Measurements from ENCODE around the gene FPR2. TPM values are rescaled to one million over a fixed set of nuclear protein-coding genes. Genes with fewer than 3 reads are reported as not detected.
"Not testable (repeated sequence)": the region's sequence is repeated elsewhere in the genome, so short reads cannot be mapped to it uniquely, and the experiment has no call there.

FPR2 gene
- total RNA-seq, 3 donors from 2014 or later, result not detected

GRCh38 chr19:51729781-51730180, 31.2 kb upstream of the FPR2 start:
- H3K27me3 Mint-ChIP-seq (ENCODE audit: low read depth), result peaks cover 38% of the 10 kb centered on the region

DNA sequence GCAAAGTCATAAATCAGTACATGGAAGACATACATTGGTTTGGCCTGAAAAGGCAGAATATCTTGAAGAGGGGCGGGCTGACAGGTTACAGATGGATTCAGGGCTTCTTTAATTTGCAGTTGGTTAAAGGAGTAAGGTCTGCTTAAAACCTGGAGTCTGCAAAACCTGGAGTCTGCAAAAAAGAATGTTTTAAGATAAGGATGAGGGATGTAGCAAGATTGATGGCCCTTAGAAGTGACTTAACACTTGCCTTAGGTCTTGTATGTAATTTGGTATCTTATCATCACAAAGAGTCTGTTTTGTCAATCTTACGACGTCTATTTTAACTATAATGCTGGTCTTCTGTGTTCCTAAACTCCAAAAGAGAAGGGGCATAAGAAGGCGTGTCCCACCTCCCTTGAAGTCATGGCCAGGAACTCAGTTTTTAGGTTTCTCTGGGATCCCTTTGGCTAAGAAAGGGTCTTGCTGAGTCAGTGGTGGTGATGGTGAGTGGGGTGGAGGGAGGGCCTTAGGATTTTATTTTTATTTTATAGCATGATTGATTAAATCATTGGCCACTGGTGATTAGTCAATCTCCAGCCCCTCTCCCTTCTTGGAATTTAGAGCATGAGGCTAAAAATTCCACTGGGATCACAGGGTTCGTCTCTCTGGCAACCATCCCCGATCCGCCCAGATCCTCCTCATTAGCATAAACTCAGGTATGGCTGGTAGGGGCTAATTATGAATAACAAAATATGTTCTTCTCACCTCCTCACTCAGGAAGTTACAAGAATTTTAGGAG, 27.0 kb upstream of the FPR2 start:
- peaks cover 14% of the 10 kb centered on the region for H3K9me3 Mint-ChIP-seq
- no peak for ATAC-seq
- no peaks in the 10 kb centered on the region for H3K4me1 Mint-ChIP-seq (ENCODE audit: low read depth)
- no peak for DNase-seq
- no peaks in the 10 kb centered on the region for H3K36me3 Mint-ChIP-seq (ENCODE audit: insufficient read depth)
- peaks cover 23% of the 10 kb centered on the region for H3K27me3 Mint-ChIP-seq (ENCODE audit: low read depth)
- no peak overlapping the region for H3K4me3 Mint-ChIP-seq

More at GRCh38 chr19:51729781-51730180, 31.2 kb upstream of the FPR2 start:
- DNase-seq (no peak), ATAC-seq (no peak)
- Mint-ChIP-seq H3K9me3 (peaks cover 16% of the 10 kb centered on the region), H3K36me3 (ENCODE audit: insufficient read depth) (no peaks in the 10 kb centered on the region), H3K4me3 (no peak overlapping the region), H3K4me1 (ENCODE audit: low read depth) (no peaks in the 10 kb centered on the region)

- Mint-ChIP-seq H3K4me1 (ENCODE audit: low read depth) (no peaks in the 10 kb centered on the region), H3K9me3 (peaks cover 9% of the 10 kb centered on the region), H3K4me3 (no peak overlapping the region), H3K27me3 (ENCODE audit: low read depth) (peaks cover 20% of the 10 kb centered on the region), H3K36me3 (ENCODE audit: insufficient read depth) (no peaks in the 10 kb centered on the region)
- ATAC-seq (no peak), DNase-seq (no peak)
Measured at GRCh38 chr19:51735759-51736449, 25.1 kb upstream of the FPR2 start.

DNA sequence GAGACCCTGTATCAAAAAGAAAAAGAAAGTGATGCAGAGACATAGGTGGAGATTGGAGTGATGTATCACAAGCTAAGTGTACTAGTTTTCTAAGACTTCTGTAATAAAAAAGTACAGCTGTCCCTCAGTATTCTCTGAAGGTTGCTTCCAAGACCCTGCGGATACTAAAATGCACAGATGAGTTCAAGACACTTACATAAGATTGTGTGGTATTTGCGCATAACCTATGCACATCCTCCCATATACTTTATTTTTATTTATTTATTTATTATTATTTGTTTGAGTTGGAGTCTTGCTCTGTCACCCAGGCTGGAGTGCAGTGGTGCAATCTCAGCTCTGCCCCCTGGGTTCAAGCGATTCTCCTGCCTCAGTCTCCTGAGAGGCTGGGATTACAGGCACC, 23.6 kb upstream of the FPR2 start:
- Mint-ChIP-seq H3K9me3 (no peaks in the 10 kb centered on the region), H3K4me3 (no peak overlapping the region), H3K27me3 (ENCODE audit: low read depth) (peaks cover 17% of the 10 kb centered on the region), H3K4me1 (ENCODE audit: low read depth) (no peaks in the 10 kb centered on the region), H3K36me3 (ENCODE audit: insufficient read depth) (no peaks in the 10 kb centered on the region)
- DNase-seq, result no peak
- ATAC-seq, result no peak

DNA sequence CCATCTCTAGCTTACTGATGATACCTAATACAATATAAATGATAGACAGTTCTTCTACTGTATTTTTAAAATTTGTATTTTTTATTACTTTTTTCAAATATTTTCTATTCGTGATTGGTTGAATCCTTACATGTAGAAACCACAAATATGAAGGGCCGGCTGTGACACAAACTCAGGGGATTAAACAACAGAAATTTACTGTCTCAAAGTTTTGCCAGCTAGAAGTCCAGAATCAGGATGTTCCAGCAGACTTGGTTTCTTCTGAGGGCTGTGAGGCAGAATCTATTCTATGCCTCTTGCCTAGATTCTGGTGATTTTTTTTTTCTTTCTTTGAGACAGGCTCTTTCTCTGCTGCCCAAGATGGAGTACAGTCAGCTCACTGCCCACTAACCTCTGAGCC, 23.1 kb upstream of the FPR2 start:
- H3K27me3 Mint-ChIP-seq (ENCODE audit: low read depth), result peaks cover 17% of the 10 kb centered on the region
- no peak overlapping the region for H3K4me3 Mint-ChIP-seq
- H3K9me3 Mint-ChIP-seq, result no peaks in the 10 kb centered on the region
- DNase-seq, result no peak
- no peaks in the 10 kb centered on the region for H3K36me3 Mint-ChIP-seq (ENCODE audit: insufficient read depth)
- ATAC-seq, result no peak
- H3K4me1 Mint-ChIP-seq (ENCODE audit: low read depth), result no peaks in the 10 kb centered on the region

- H3K36me3 Mint-ChIP-seq (ENCODE audit: insufficient read depth); ATAC-seq; H3K9me3 Mint-ChIP-seq; DNase-seq; H3K4me3 Mint-ChIP-seq; H3K4me1 Mint-ChIP-seq (ENCODE audit: low read depth): not testable (repeated sequence)
- peaks cover 18% of the 10 kb centered on the region for H3K27me3 Mint-ChIP-seq (ENCODE audit: low read depth)
Measured at GRCh38 chr19:51738523-51738922, 22.5 kb upstream of the FPR2 start.

GRCh38 chr19:51739466-51740213, 21.3 kb upstream of the FPR2 start:
- ATAC-seq, result no peak
- H3K27me3 Mint-ChIP-seq (ENCODE audit: low read depth), result peaks cover 19% of the 10 kb centered on the region
- no peak for DNase-seq
- H3K36me3 Mint-ChIP-seq (ENCODE audit: insufficient read depth), result no peaks in the 10 kb centered on the region
- H3K4me3 Mint-ChIP-seq, result no peak overlapping the region
- no peaks in the 10 kb centered on the region for H3K9me3 Mint-ChIP-seq
- H3K4me1 Mint-ChIP-seq (ENCODE audit: low read depth), result no peaks in the 10 kb centered on the region

DNA sequence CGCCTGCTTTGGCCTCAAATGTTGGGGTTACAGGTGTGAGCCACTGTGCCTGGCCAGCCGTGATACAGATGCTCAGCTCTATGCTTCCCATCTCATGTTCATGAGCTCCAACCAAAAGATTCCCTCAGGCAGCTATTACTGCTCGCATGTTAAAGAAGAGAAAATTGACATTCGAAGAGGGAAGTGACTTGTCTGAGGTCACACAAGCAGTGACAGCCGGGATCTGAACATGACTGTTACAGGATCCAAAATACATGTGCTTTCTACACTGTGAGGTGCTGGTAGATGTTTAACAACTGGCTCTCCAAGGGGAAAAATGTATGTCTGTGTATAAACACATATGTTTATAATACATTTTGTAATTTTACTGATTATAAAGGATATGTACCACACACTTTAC, 20.6 kb upstream of the FPR2 start:
- H3K9me3 Mint-ChIP-seq, result no peaks in the 10 kb centered on the region
- no peaks in the 10 kb centered on the region for H3K36me3 Mint-ChIP-seq (ENCODE audit: insufficient read depth)
- H3K27me3 Mint-ChIP-seq (ENCODE audit: low read depth), result peaks cover 12% of the 10 kb centered on the region
- ATAC-seq, result no peak
- no peak overlapping the region for H3K4me3 Mint-ChIP-seq
- H3K4me1 Mint-ChIP-seq (ENCODE audit: low read depth), result no peaks in the 10 kb centered on the region
- no peak for DNase-seq

DNA sequence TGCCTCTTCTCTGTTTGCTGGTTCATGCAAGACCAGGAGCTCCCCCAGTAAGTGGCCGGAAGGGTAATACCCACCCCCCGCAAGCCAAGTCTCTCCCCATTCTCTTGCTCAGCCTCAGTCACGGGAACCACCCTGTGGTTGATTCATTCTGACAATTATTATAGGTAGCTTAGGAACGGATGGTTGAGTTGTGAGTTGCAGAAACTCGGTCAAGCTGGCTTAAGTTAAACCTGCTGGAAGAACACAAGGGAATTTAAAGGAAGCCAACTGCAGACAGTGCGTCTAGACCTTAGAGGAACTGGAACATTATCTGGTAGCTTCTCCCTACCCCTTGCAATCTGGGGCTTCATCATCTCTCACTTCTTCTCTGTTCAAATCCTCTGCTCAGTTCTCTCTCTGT, 18.2 kb upstream of the FPR2 start:
- DNase-seq, result no peak
- ATAC-seq, result no peak
- Mint-ChIP-seq H3K27me3 (ENCODE audit: low read depth) (peaks cover 3% of the 10 kb centered on the region), H3K4me3 (no peak overlapping the region), H3K9me3 (peaks cover under 1% of the 10 kb centered on the region), H3K4me1 (ENCODE audit: low read depth) (no peaks in the 10 kb centered on the region), H3K36me3 (ENCODE audit: insufficient read depth) (no peaks in the 10 kb centered on the region)

DNA sequence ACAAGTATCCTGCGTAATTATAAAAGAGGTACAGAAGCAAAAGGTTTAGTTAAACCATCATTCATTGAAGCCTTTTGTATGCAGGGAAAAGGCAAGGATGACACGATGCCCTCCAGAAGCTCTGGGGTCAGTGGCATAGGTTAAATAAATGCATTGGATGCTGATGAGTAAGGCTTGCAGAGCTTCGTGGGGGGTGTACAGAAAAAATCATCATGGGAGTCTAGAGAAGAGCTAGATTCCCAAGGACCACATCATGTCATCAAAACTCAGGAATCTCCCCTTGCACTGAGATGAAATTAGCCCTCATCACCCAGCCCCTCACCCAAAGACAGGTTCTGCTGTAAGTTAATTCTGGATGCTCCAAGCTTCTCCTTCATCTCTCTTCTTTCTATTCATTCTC, 17.6 kb upstream of the FPR2 start:
- H3K4me1 Mint-ChIP-seq (ENCODE audit: low read depth), result no peaks in the 10 kb centered on the region
- H3K36me3 Mint-ChIP-seq (ENCODE audit: insufficient read depth), result no peaks in the 10 kb centered on the region
- DNase-seq, result no peak
- H3K9me3 Mint-ChIP-seq, result peaks cover 3% of the 10 kb centered on the region
- H3K27me3 Mint-ChIP-seq (ENCODE audit: low read depth), result peaks cover 3% of the 10 kb centered on the region
- ATAC-seq, result no peak
- no peak overlapping the region for H3K4me3 Mint-ChIP-seq

- Mint-ChIP-seq H3K9me3 (peaks cover 3% of the 10 kb centered on the region), H3K4me1 (ENCODE audit: low read depth) (no peaks in the 10 kb centered on the region)
Measured at GRCh38 chr19:51746731-51747130, 14.2 kb upstream of the FPR2 start.

GRCh38 chr19:51749979-51750378, 11.0 kb upstream of the FPR2 start:
- H3K4me3 Mint-ChIP-seq, result no peak overlapping the region
- H3K36me3 Mint-ChIP-seq (ENCODE audit: insufficient read depth), result no peaks in the 10 kb centered on the region
- peaks cover 3% of the 10 kb centered on the region for H3K9me3 Mint-ChIP-seq
- peaks cover 3% of the 10 kb centered on the region for H3K27me3 Mint-ChIP-seq (ENCODE audit: low read depth)
- no peak for DNase-seq
- ATAC-seq, result no peak
- no peaks in the 10 kb centered on the region for H3K4me1 Mint-ChIP-seq (ENCODE audit: low read depth)

More at GRCh38 chr19:51746731-51747130, 14.2 kb upstream of the FPR2 start:
- ATAC-seq, result no peak
- H3K4me3 Mint-ChIP-seq, result no peak overlapping the region
- no peaks in the 10 kb centered on the region for H3K36me3 Mint-ChIP-seq (ENCODE audit: insufficient read depth)
- H3K27me3 Mint-ChIP-seq (ENCODE audit: low read depth), result peaks cover 6% of the 10 kb centered on the region
- DNase-seq, result no peak

- DNase-seq, result no peak
- Mint-ChIP-seq H3K4me1 (ENCODE audit: low read depth) (no peaks in the 10 kb centered on the region), H3K36me3 (ENCODE audit: insufficient read depth) (no peaks in the 10 kb centered on the region), H3K4me3 (no peak overlapping the region), H3K9me3 (peaks cover 3% of the 10 kb centered on the region), H3K27me3 (ENCODE audit: low read depth) (peaks cover 3% of the 10 kb centered on the region)
- no peak for ATAC-seq
Measured at GRCh38 chr19:51750400-51751094, 10.4 kb upstream of the FPR2 start.

- Mint-ChIP-seq H3K4me3 (no peak within 1 kb of the TSS), H3K36me3 (ENCODE audit: insufficient read depth) (no peaks in the 10 kb centered on the region), H3K27me3 (ENCODE audit: low read depth) (peaks cover 4% of the 10 kb centered on the region), H3K4me1 (ENCODE audit: low read depth) (no peaks in the 10 kb centered on the region), H3K9me3 (peaks cover 7% of the 10 kb centered on the region)
- ATAC-seq (no peak), DNase-seq (no peak)
Measured at GRCh38 chr19:51751655-51752054, 9.3 kb upstream of the FPR2 start, which contains the start of gene FPR1. TSS of gene FPR1 (minus strand) at chr19:51751878. CDS start at chr19:51746994, 4,884 bp downstream.
